ENCODE measurements around the gene ZNF408.

Gene ZNF408

GRCh38 chr11:46676436-46677158 lies 24.2 kb upstream of the ZNF408 start:
- no peak for DNase-seq

- DNase-seq = no peak
Measured at GRCh38 chr11:46677169-46677568, 23.7 kb upstream of the ZNF408 start.

GRCh38 chr11:46677991-46678740 lies 22.7 kb upstream of the ZNF408 start:
- no peak for DNase-seq

DNA sequence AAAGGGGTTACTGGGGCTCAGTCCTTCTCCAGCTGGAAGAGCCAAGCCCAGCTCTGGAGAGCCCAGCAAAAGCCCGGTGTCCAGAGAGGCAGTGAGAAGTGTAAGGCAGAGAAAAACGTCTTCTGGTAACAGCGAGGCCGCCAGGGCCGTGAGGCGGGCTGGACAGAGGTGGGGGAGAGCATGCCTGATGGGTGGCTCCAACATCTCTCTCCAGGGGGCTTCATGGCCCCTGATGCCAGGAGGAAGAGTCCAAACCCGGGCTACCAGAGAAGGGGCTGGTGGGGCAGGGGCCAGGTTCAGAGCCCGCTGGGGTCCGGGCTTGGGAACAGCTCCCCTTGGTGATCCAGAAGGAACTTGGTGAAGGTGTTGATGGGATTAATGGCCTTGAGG lies 22.1 kb upstream of the ZNF408 start:
- no peak for DNase-seq

- DNase-seq = no peak
Measured at GRCh38 chr11:46679241-46680163, 21.3 kb upstream of the ZNF408 start.

- no peak for DNase-seq
Measured at GRCh38 chr11:46680164-46680760, 20.6 kb upstream of the ZNF408 start.

GRCh38 chr11:46680815-46681214 lies 20.0 kb upstream of the ZNF408 start:
- no peak for DNase-seq

- DNase-seq = no peak
Measured at GRCh38 chr11:46681814-46682213, 19.0 kb upstream of the ZNF408 start.

DNA sequence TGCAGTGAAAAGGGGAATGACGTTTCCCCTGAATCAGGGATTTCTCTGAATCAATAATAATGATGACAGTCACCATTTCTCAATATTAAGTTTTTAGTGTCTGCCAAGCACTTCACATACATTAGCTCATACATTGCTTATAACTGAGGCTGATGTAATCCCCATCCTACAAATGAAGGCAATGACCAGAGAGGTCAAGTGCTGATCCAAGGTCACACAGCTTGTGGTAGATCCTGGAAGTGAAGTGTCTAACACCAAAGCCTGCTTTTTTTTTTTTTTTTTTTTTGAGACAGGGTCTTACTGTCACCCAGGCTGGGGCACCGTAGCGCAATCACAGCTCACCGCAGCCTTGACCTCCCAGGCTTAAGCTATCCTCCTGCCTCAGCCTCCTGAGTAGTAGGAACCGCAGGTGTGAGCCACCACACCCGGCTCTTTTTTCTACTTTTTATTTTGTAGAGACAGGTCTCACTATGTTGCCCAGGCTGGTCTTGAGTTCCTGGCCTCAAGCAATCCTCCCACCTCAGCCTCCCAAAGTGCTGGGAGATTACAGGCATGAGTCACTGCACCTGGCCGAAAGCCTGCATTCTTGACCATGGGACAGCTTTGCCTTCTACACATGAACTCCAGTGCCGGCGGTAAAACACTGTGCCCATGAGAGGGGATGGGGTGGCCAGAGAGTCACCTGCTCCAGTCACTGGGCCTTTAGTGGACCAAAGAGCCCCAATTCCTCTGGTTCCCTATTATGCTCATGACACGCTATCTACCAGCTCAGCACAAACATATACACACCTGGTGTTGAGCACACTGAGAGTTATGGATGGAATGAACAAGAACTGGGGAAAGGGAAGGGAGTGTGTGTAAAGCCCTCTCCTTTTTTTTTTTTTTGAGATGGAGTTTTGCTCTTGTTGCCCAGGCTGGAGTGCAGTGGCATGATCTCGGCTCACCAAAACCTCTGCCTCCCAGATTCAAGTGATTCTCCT lies 17.8 kb upstream of the ZNF408 start:
- DNase-seq = no peak

- DNase-seq = peak; percentile 59
Measured at GRCh38 chr11:46684367-46684766, 16.5 kb upstream of the ZNF408 start.

DNA sequence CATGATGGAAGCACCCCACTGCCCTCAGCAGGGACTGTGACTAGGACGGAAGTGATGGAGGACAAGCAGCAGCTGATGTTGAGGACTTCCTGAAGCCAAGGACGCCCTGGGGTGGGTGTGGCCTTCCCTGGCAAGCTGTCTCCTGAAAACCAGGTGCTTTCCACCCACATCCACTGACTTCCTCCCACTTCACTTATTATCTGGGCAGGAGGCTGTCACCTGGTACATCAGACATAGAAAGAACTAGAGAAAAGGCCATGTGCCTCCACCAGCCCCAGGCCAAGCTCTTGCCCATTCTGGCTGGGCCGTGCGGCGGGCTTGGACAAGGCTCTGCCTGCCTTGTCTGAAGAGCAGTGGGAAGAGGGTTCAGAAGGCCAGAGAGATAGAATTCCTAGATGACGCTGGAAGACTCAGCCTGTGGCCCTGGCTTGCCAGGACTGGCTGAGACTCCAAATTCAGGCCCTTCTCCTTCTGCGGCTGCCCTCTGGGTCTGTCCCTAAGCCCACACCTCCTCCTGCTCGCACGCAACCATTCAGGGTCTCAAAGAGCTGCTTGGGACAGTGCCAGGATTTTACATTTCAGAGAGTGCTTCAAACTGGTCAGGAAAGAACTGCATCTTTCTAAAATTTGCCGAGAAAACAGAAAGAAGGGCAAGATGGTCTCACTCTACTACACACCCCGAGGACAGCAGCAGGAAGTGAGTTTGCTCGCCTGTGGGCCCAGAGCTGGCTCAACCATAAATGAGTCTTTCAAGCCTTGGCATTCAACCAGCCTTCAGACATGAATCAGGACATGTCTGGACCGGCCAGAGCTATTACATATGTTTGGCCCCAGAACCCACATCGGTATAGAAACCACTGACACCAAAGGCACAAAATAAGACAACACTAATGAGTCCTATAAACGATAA lies 13.7 kb upstream of the ZNF408 start:
- peak; percentile 38 for DNase-seq

DNA sequence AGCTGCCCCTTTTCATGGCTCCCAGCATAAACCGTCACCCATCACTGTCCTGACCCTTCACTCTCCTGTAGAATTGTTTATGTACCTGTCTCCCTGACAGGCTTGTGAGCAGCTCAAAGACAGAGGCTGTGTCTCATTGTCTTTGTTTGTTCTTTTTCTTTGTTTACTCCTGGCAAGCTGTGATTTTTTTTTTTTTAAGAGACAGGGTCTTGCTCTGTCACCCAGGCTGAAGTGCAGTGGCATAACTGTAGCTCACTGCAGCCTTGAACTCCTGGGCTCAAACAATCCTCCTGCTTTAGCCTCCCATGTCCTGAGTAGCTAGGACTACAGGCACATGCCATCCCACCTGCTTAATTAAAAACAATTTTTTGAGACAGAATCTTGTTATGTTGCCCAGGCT lies 10.1 kb upstream of the ZNF408 start:
- no peak for DNase-seq

DNA sequence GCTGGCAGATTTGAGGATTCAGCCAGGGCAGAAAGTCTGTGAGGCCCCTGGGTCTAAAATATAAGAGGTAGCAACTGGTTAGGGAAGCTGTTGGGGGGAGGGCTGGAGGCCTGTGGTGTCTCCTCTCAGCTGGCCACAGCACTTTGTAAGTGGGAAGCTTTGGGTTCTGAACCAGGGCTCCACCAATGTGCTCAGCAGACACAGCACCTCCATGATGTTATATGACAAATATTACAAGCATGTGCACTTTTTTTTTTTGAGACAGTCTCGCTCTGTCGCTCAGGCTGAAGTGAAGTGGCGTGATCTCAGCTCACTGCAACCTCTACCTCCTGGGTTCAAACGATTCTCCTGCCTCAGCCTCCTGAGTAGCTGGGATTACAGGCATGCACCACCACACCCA lies 8.4 kb upstream of the ZNF408 start:
- no peak for DNase-seq

DNA sequence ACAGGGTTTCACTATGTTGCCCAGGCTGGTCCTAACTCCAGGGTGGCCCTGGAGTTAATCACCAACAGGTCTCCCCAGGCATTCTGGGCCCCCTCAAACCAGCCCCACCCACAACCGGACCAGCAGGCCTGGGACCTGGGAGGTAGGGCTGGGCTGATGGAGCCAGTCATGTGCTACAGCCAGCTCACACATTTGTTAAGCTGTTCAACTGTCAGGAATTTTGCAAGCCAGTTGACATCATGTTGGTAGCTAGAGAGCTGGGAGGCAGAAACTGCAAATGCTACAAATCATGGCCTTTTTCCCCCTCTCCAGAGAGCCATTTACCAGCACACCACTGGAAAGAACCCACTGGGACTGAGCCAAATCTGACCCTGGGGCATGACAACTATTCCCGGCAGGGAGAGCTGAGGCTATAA lies 7.2 kb upstream of the ZNF408 start:
- no peak for DNase-seq

DNA sequence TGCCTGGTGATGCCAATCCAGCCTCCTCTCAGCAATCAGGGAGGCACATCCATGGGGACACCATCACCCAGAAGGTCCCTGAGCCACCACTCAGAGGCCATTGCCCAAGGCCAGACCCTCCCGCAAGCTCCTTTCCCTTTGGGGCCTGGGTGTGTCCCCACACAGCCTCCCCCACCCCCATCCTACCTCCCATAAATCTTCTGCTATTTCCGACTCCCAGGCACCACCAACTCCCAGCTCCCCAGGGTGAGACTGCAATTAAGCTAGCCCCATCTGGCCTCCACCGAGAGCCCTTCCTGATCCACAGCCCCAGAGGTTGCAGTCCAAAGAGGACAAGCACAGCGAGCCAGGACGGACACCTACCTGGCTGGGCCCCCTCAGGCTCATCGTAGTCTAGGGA lies 6.8 kb upstream of the ZNF408 start:
- DNase-seq = no peak

DNA sequence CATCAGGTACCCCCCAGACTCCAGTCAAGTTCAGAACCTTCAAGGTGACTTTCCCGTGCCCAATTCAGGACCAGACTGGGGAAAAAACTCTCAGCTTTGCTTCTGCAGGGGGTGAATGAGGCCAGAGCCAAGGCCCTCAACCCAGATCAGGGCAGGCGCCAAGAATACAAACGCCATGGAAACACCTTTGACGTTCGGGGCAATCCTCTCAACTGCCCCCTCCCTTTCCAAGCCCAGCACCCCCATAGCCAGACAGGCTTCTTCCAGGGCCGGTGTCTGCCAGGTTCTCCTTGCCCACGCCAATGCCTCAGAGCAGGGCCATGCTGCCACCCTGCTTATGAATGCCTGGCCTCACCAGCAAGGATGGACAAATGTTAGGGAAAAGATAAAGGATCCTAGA lies 6.2 kb upstream of the ZNF408 start:
- DNase-seq = peak; percentile 22

DNA sequence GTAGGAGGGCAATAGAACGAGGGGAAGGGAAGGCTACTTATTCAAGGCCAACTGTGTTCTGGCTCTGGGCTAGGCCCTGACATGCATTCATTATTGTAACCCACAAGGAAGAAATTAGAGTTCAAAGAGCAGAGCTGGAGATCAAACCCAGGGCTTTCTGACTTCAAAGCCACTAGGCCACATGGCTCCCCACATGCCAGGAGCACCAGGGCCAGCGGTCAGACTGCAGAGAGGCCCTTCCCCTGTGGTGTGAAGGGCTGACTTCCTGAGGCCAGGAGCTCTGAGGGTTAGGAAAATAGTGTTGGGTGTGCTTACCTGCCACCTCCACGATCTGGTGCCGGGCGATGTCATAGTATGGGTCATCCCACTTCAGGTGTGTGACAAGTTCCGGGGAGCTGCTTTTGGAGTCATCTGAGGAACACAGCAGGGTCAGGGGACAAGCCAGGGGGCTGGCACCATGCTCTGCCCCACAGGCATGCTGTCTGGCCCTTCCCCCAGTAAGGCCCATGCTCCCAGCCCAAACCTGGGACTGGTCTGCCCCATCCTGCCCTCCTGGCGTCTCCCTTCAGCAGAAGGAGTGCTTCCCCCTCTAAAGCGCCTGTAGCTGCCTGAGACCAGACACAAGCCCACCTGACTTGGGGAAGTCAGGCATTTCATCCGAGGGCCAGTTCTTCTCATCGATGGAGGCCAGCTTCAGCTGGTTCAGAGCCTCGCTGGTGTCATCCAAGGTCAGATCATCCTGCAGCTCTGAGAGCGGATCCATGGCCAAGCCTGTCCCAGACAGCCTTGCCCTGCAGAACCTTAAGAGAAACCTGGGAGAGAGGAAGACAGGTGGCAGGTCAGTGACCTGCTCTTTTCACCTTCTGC lies 5.3 kb upstream of the ZNF408 start:
- DNase-seq = no peak

GRCh38 chr11:46696212-46696558 lies 4.6 kb upstream of the ZNF408 start:
- peak; percentile 95 for DNase-seq

DNA sequence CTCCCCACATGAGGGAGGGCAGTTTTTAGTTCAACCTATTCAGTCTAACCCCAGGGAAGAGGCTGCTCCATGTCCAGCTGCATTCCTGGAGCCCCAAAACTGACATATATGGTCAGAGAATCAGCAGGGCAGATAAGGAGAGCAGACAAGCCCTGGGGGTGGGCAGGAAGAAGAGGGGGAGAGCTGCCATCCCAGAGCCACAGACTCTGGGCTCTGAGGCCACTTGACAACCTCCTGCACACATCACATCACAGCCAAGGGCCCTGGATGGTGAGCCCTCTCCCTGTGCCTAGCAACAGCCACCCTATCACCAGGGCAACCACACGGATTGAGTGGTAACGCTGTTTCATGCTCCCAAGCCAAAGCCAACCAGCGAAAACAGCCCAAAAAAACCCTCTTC lies 3.5 kb upstream of the ZNF408 start:
- peak; percentile 33 for DNase-seq

DNA sequence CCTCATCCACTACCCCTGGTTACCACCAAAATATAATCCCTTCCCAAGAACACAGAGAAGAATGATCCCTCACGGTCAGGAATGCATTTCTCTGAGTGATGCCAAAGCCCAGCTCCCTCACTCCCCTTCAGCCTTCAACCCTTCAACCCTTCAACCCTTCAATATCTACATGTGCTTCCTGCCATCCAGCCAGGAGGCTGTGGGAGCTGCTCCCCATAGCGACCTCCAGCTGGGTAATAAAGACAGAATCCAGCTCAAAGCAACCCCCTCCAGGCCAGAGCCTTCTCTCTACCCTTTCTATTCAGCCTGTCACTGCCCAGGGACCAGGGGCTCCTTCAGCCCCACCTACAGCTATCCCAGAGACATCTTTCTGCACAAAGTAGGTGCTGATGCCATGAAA lies 3.1 kb upstream of the ZNF408 start:
- no peak for DNase-seq
